Vagina (tissue), 2 donors: ENCODE results near the gene DENND6A. TPM values are rescaled to one million over a fixed set of nuclear protein-coding genes. Genes with fewer than 3 reads are reported as not detected.
"Not testable (repeated sequence)": the region's sequence is repeated elsewhere in the genome, so short reads cannot be mapped to it uniquely, and the experiment has no call there.

ENCODE experiments used
- DNase-seq, 2 donors: peaks; one replicate each; pipeline ENCODE4 v3.0.0-alpha.2; 2017; ENCODE audit errors: extremely low spot score in 2 of 2
- H3K27ac ChIP-seq: fragments of 200-600 bp; sonication (generic); one replicate; pipeline ENCODE4 v1.5.1; 2019
- H3K27me3 ChIP-seq: fragments of 200-600 bp; sonication (generic); one replicate; pipeline ENCODE4 v1.5.1; 2019
- H3K36me3 ChIP-seq, 2 donors: fragments of 200-600 bp; sonication (generic); one replicate each; pipeline ENCODE4 v1.5.1; 2017 to 2019
- H3K4me1 ChIP-seq: fragments of 200-600 bp; sonication (generic); one replicate; pipeline ENCODE4 v1.5.1; 2019
- H3K4me3 ChIP-seq, 2 donors: fragments of 200-600 bp; sonication (generic); 1 replicate in 1 of 2; 2 replicates in 1 of 2; pipeline ENCODE4 v1.5.1; 2016 to 2019
- H3K9me3 ChIP-seq: fragments of 200-600 bp; sonication (generic); one replicate; pipeline ENCODE4 v1.5.1; 2019
- POLR2A ChIP-seq, 2 donors: fragments of 450-650 bp; IDR thresholded peaks; one replicate each; pipeline ENCODE4 v1.6.1; 2017; ENCODE audit warnings: antibody characterized with exemption in 2 of 2, mild to moderate bottlenecking in 2 of 2, moderate library complexity in 2 of 2
- POLR2AphosphoS5 ChIP-seq, 2 donors: sonication (generic); formaldehyde crosslinking; IDR thresholded peaks; one replicate each; pipeline ENCODE4 v1.9.0; 2017; ENCODE audit warnings: antibody characterized with exemption in 2 of 2, mild to moderate bottlenecking in 2 of 2, low read depth in 1 of 2; ENCODE audit not compliant: insufficient read depth in 1 of 2
- intact Hi-C: fragments of 100-400 bp; cut with DNase I; formaldehyde crosslinking; loops from one replicate; pipeline ENCODE4 v1.15.1; 2023
- total RNA-seq: library from RNA; depleted of rRNA; stranded (reverse); fragments of >200 nt; gene quantifications from one replicate; pipeline ENCODE4 v1.2.3, GENCODE V29; 2016
- TF ChIP-seq, protein P1 (sequence below), 3 experiments: fragments of 450-650 bp in 2 of 3; fragments of 200-600 bp in 1 of 3; sonication (generic) in 1 of 3; IDR thresholded peaks; one replicate each; pipeline ENCODE4 v1.5.1; 2017 to 2019; ENCODE audit warnings: antibody characterized with exemption in 3 of 3, mild to moderate bottlenecking in 2 of 3, moderate library complexity in 2 of 3

Gene DENND6A
- total RNA-seq, 1 donor from 2014 or later: 24.8 TPM

DNA sequence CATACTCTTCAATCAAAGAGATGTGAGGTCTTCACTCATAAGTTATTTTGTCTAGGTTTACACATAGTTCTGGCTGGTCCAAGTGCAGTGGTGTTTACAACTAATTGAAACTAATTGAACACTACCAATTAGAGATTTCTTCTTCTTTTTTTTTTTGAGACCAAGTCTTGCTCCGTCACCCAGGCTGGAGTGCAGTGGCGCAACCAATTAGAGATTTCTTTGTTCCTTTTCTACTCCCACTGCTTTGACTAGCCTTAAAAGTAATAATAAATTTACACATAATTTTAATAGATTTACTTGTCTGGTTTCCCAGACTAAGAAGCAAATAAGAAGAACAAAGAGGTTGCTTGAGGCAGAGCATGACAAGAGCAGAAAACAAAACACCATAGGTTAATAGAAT lies 6.7 kb upstream of the DENND6A start:
- H3K9me3 ChIP-seq: no peaks in the 10 kb centered on the region
- H3K36me3 ChIP-seq: no peaks in the 10 kb centered on the region
- no peak overlapping the region for H3K4me3 ChIP-seq
- TF ChIP-seq, protein P1, sequence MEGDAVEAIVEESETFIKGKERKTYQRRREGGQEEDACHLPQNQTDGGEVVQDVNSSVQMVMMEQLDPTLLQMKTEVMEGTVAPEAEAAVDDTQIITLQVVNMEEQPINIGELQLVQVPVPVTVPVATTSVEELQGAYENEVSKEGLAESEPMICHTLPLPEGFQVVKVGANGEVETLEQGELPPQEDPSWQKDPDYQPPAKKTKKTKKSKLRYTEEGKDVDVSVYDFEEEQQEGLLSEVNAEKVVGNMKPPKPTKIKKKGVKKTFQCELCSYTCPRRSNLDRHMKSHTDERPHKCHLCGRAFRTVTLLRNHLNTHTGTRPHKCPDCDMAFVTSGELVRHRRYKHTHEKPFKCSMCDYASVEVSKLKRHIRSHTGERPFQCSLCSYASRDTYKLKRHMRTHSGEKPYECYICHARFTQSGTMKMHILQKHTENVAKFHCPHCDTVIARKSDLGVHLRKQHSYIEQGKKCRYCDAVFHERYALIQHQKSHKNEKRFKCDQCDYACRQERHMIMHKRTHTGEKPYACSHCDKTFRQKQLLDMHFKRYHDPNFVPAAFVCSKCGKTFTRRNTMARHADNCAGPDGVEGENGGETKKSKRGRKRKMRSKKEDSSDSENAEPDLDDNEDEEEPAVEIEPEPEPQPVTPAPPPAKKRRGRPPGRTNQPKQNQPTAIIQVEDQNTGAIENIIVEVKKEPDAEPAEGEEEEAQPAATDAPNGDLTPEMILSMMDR (IDR thresholded peaks at IDR 0.05): no peak
- no peak for TF ChIP-seq POLR2AphosphoS5 (IDR thresholded peaks at IDR 0.05; ENCODE audit: insufficient read depth in 1 of 2, low read depth in 1 of 2)
- TF ChIP-seq POLR2A (IDR thresholded peaks at IDR 0.05): no peak
- intact Hi-C loops: no loop called here
- no peaks in the 10 kb centered on the region for H3K27me3 ChIP-seq
- H3K27ac ChIP-seq: no peak overlapping the region
- H3K4me1 ChIP-seq: no peaks in the 10 kb centered on the region
- DNase-seq: no peak

DNA sequence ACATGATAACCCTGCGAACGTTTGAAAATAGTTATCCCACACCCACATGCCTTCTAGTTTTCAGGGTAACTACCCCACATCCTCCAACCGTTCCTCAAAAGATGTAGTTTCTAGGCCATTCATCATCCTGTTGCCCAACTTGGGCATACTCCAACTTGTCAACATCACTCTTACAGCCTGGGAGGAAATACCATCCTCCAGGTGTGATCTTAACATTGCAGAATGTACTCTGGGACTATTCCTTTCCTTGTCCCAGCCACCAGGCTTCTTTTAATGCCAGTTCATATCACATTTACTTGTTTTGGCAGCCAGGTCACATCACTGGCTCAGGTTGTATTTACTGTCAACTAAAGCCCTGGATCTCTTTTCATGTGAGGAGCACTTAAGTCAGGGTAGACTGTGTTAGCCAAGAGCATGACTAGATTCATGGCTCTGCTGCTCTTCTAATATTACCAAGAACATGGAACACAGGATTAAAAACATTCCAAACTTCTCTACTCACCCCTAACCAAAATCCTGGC lies 4.0 kb upstream of the DENND6A start:
- H3K4me3 ChIP-seq: no peak overlapping the region
- no peak for DNase-seq
- intact Hi-C loops: no loop called here
- H3K36me3 ChIP-seq: no peaks in the 10 kb centered on the region
- peak in 1 of 2 donors; percentile 61 for TF ChIP-seq POLR2AphosphoS5 (IDR thresholded peaks at IDR 0.05; ENCODE audit: insufficient read depth in 1 of 2, low read depth in 1 of 2)
- TF ChIP-seq, protein P1 (IDR thresholded peaks at IDR 0.05): no peak
- peaks cover under 1% of the 10 kb centered on the region for H3K4me1 ChIP-seq
- no peaks in the 10 kb centered on the region for H3K27me3 ChIP-seq
- H3K27ac ChIP-seq: no peak overlapping the region
- H3K9me3 ChIP-seq: no peaks in the 10 kb centered on the region

DNA sequence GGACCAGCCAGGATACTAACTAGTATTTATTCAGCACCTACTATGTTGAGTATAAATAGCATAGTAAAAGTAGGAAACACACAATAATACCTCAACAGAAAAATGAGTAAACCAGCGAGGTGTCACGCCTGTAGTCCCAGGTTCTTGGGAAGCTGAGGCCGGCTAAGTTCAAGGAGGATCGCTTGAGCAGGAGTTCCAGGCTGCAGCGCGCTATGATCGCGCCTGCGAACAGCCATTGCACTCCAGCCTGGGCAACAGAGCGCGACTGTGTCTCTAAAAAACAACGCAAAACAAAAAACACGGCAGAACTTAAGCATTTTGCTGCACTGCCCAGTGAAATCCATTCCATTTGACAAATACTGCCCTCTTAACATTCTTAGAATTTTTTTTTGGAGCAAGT lies 1.3 kb upstream of the DENND6A start:
- intact Hi-C loops: no loop called here
- no peaks in the 10 kb centered on the region for H3K27me3 ChIP-seq

DNA sequence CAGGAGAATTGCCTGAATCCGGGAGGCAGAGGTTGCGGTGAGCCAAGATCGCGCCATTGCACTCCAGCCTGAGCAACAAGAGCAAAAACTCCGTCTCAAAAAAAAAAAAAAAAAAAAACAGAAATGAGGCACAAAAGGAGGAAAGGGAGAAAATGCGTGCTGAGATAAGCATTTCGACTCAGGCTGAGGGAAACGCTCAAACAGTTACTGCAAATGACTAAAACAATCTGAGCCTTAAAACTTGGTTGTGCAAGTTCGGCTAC lies 813 bp downstream of the DENND6A start:
- Histone ChIP-seq H3K4me1 (peaks cover 47% of the 10 kb centered on the region), H3K4me3 (peak overlapping the region; percentile 99), H3K27ac (peak overlapping the region; percentile 99)
- DNase-seq, H3K27me3 ChIP-seq, H3K9me3 ChIP-seq, H3K36me3 ChIP-seq: not testable (repeated sequence)
- intact Hi-C loops: loop anchor here (1.0 kb wide), 1 partner anchor 64 kb away; the partner anchor contains the start of gene SLMAP

More for the DNA sequence above, 1.3 kb upstream of the DENND6A start:
- H3K4me1 ChIP-seq: peaks cover 28% of the 10 kb centered on the region
- no peaks in the 10 kb centered on the region for H3K9me3 ChIP-seq
- no peak for DNase-seq
- TF ChIP-seq POLR2AphosphoS5 (IDR thresholded peaks at IDR 0.05; ENCODE audit: insufficient read depth in 1 of 2, low read depth in 1 of 2) (no peak), POLR2A (IDR thresholded peaks at IDR 0.05) (no peak)
- TF ChIP-seq, protein P1 (IDR thresholded peaks at IDR 0.05): no peak
- no peak overlapping the region for H3K27ac ChIP-seq
- no peaks in the 10 kb centered on the region for H3K36me3 ChIP-seq
- H3K4me3 ChIP-seq: no peak overlapping the region

DNA sequence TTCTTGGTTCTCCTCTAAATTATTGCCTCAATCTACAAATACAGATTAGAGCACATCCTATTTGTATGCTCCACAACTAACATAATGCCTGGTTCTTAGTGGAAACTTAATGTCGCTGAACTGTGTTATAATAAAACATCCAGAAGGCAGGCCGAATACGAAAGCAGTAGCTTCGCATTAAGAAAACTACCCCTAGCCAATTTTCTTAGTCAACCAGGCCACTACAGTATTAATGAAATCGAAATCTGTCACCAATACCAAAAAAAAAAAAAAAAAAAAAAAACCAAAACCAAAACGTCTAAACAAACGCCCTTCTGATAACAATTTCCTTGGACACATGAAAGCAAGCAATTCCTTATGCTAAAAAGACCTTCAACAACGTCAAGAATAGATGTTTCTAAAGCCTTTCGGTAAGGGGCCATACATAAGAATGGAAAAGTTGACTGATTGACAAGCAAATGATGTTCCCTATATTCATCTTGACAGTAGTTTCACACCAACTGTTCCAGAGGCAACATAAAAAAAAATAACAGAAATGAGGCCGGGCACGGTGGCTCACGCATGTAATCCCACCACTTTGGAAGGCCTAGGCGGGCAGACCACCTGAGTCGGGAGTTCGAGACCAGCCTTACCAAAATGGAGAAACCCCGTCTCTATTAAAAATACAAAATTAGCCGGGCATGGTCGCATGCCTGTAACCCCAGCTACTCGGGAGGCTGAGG lies 1.3 kb downstream of the DENND6A start:
- intact Hi-C loops: loop anchor here (1.0 kb wide), 1 partner anchor 65 kb away; the partner anchor contains the start of gene SLMAP
- H3K4me1 ChIP-seq: peaks cover 50% of the 10 kb centered on the region

More for the DNA sequence above, 1.3 kb downstream of the DENND6A start:
- no peaks in the 10 kb centered on the region for H3K9me3 ChIP-seq
- H3K36me3 ChIP-seq: no peaks in the 10 kb centered on the region
- DNase-seq: no peak
- TF ChIP-seq, protein P1 (IDR thresholded peaks at IDR 0.05): no peak
- TF ChIP-seq POLR2A (IDR thresholded peaks at IDR 0.05) (no peak), POLR2AphosphoS5 (IDR thresholded peaks at IDR 0.05; ENCODE audit: insufficient read depth in 1 of 2, low read depth in 1 of 2) (no peak)
- peak overlapping the region; percentile 99 for H3K27ac ChIP-seq
- peak overlapping the region; percentile 99 for H3K4me3 ChIP-seq
- H3K27me3 ChIP-seq: no peaks in the 10 kb centered on the region
